Measurements from ENCODE around the gene TSGA10IP. TPM values are rescaled to one million over a fixed set of nuclear protein-coding genes. Genes with fewer than 3 reads are reported as not detected.

TSGA10IP gene
- total and polyA plus RNA-seq, 2 experiments from 2014 or later = 1.6 to 2.0 TPM

GRCh38 chr11:65981972-65982823 is 36.9 kb downstream of the TSGA10IP start:
- H3K4me2 ChIP-seq = no peak overlapping the region
- no peak overlapping the region for H3K4me3 Mint-ChIP-seq
- no peaks in the 10 kb centered on the region for H3K27me3 ChIP-seq (ENCODE audit: insufficient read depth)
- peaks cover 20% of the 10 kb centered on the region for H3K27me3 Mint-ChIP-seq (ENCODE audit: insufficient read depth, low read depth, poor library complexity)
- H3K36me3 ChIP-seq (ENCODE audit: insufficient read depth) = no peaks in the 10 kb centered on the region
- no peaks in the 10 kb centered on the region; the same call in 2 of the 3 replicates for H3K9me3 Mint-ChIP-seq
- H3K4me1 Mint-ChIP-seq = no peaks in the 10 kb centered on the region
- no peak overlapping the region for H2AFZ ChIP-seq
- no peaks in the 10 kb centered on the region for H3K9me2 ChIP-seq (ENCODE audit: insufficient read depth)
- TF ChIP-seq EZH2 (IDR thresholded peaks at IDR 0.05; ENCODE audit: low read depth, unreplicated experiment) = no peak
- TF ChIP-seq CTCF (conservative IDR thresholded peaks at IDR 0.05; ENCODE audit: low read depth in 2 of 2) = peak in 1 of 2 experiments; percentile 31; a peak in 1 of 4 replicates
- no peaks in the 10 kb centered on the region for H3K4me1 ChIP-seq (ENCODE audit: insufficient read depth)
- no peak overlapping the region for H3K27ac Mint-ChIP-seq
- no peaks in the 10 kb centered on the region for H3K79me2 ChIP-seq (replicated peaks; ENCODE audit: insufficient read depth)
- no peak for DNase-seq (ENCODE audit: low spot score)
- ATAC-seq = peak; percentile 30
- H3F3A ChIP-seq (replicated peaks; ENCODE audit: low read depth) = no peaks in the 10 kb centered on the region
- no peak overlapping the region for H3K27ac ChIP-seq (ENCODE audit: low read depth)
- no peak overlapping the region for H3K4me3 ChIP-seq
- no peaks in the 10 kb centered on the region for H4K20me1 ChIP-seq (replicated peaks; ENCODE audit: insufficient read depth)
- H3K36me3 Mint-ChIP-seq (ENCODE audit: low read depth) = peaks cover 17% of the 10 kb centered on the region

DNA sequence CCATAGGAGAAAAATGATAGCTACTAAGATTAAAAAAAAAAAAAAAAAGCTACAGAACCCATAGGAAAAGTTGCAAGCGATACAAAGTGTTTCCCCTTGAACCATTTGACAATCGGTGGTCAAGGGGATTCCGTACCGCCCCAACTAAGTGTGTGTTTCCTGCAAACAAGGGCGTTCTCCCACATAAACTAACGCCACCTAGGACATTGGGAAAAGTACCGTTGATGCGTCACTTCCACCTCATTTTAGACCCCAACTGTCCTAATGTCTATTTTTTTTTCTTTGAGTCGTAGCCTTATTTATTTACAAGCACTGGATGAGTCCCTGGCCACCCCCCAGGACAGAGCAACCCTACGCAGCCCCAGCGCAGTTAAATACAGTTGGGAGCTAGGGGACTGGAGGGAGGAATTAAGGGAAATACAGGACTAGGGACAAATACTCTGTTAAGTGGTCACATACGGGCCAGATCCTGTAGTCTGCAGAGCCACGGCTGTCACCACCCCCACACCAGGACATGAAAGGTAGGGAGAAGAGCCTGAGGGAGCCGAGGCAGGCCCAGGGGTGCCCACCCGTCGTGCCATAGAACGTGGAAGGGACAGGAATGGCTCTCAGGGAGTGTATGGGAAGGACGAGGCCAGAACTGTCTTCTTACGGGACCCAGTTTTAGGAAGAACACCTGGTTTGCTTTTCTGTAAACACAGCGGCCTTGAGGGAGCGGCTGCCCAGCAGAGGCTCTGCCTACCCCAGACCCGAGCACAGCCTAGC is 37.7 kb downstream of the TSGA10IP start:
- Histone ChIP-seq H2AFZ (no peak overlapping the region), H3F3A (replicated peaks; ENCODE audit: low read depth) (no peaks in the 10 kb centered on the region), H3K4me1 (ENCODE audit: insufficient read depth) (no peaks in the 10 kb centered on the region), H4K20me1 (replicated peaks; ENCODE audit: insufficient read depth) (no peaks in the 10 kb centered on the region), H3K36me3 (ENCODE audit: insufficient read depth) (no peaks in the 10 kb centered on the region), H3K79me2 (replicated peaks; ENCODE audit: insufficient read depth) (no peaks in the 10 kb centered on the region), H3K4me2 (no peak overlapping the region), H3K4me3 (no peak overlapping the region), H3K9me2 (ENCODE audit: insufficient read depth) (no peaks in the 10 kb centered on the region), H3K27ac (ENCODE audit: low read depth) (no peak overlapping the region), H3K27me3 (ENCODE audit: insufficient read depth) (no peaks in the 10 kb centered on the region)
- H3K4me3 Mint-ChIP-seq = no peak overlapping the region
- no peaks in the 10 kb centered on the region; the same call in 2 of the 3 replicates for H3K9me3 Mint-ChIP-seq
- DNase-seq (ENCODE audit: low spot score) = no peak
- H3K36me3 Mint-ChIP-seq (ENCODE audit: low read depth) = peaks cover 14% of the 10 kb centered on the region
- H3K27ac Mint-ChIP-seq = no peak overlapping the region
- no peaks in the 10 kb centered on the region for H3K4me1 Mint-ChIP-seq
- no peak for ATAC-seq
- peaks cover 17% of the 10 kb centered on the region for H3K27me3 Mint-ChIP-seq (ENCODE audit: insufficient read depth, low read depth, poor library complexity)
- TF ChIP-seq JUNB (IDR thresholded peaks at IDR 0.05; ENCODE audit: unreplicated experiment) (no peak), POLR2AphosphoS5 (IDR thresholded peaks at IDR 0.05; ENCODE audit: low read depth) (no peak), ZNF114 (CRISPR knock-in tag; IDR thresholded peaks at IDR 0.05) (no peak), ZNF462 (CRISPR knock-in tag; IDR thresholded peaks at IDR 0.05) (no peak), ZNF331 (CRISPR knock-in tag; IDR thresholded peaks at IDR 0.05; ENCODE audit: low read depth) (no peak), NANOG (IDR thresholded peaks at IDR 0.05; ENCODE audit: borderline replicate concordance) (no peak)
